ENCODE results near the gene PADI3. TPM values are rescaled to one million over a fixed set of nuclear protein-coding genes. Genes with fewer than 3 reads are reported as not detected.

PADI3 gene
- not detected for total RNA-seq (2013)
- under 1 TPM in 1 of 3 donors, not detected in 2; 0.01 TPM for polyA plus RNA-seq
- not detected in 2 replicates for polyA minus RNA-seq
- 0 to 1.1 (median 0.06) reads per million in 11 experiments for total RNA-seq

- no peaks in the 10 kb centered on the region for H3K27me3 ChIP-seq (ENCODE audit: control insufficient read depth in 2 of 2, insufficient read depth in 2 of 2, low read length in 2 of 2)
- peaks cover 6 to 23% of the 10 kb centered on the region in 2 donors for H3K4me1 ChIP-seq (ENCODE audit: control insufficient read depth in 1 of 2, insufficient read depth in 2 of 2, low read length in 2 of 2)
- Mint-ChIP-seq H3K4me1 (peaks cover 20% of the 10 kb centered on the region), H3K27me3 (ENCODE audit: low read depth in 3 of 3) (peaks cover 7 to 9% (median 8%) of the 10 kb centered on the region in 3 donors), H3K36me3 (no peaks in the 10 kb centered on the region), H3K9me3 (peaks cover 0 to 1% (median 0%) of the 10 kb centered on the region in 7 donors), H3K27ac (peak within 1 kb of the TSS in 1 of 7 donors; percentile 75), H3K4me3 (no peak within 1 kb of the TSS)
- no peak within 1 kb of the TSS for H3K4me3 ChIP-seq (replicated peaks in 1 of 3; ENCODE audit: low read depth in 2 of 3, low read length in 3 of 3)
- H2AFZ ChIP-seq (ENCODE audit: insufficient read depth, low read depth, low read length, poor library complexity, severe bottlenecking) = no peak within 1 kb of the TSS
- no peaks in the 10 kb centered on the region for H4K20me1 ChIP-seq (ENCODE audit: insufficient read depth, low read length)
- 78% methylated on average over 7 of the region's 9 CpGs for WGBS (ENCODE audit: insufficient coverage)
- H3K4me2 ChIP-seq (replicated peaks; ENCODE audit: extremely low read depth, low read length, poor library complexity, severe bottlenecking) = no peak within 1 kb of the TSS
- H3K9ac ChIP-seq (ENCODE audit: insufficient read depth, low read length, poor library complexity, severe bottlenecking) = no peak within 1 kb of the TSS
- no peak within 1 kb of the TSS for H3K27ac ChIP-seq (ENCODE audit: low read depth in 1 of 2, low read length in 2 of 2)
- H3K36me3 ChIP-seq (replicated peaks in 1 of 2; ENCODE audit: control insufficient read depth in 1 of 2, insufficient read depth in 2 of 2, low read length in 2 of 2) = no peaks in the 10 kb centered on the region
- no peaks in the 10 kb centered on the region for H3K9me3 ChIP-seq (replicated peaks in 1 of 2; ENCODE audit: control insufficient read depth in 1 of 2, insufficient read depth in 1 of 2, low read length in 2 of 2)
- no peak for DNase-seq
- TF ChIP-seq CTCF (IDR thresholded peaks at IDR 0.05) = no peak
- no peaks in the 10 kb centered on the region for H3K79me2 ChIP-seq (ENCODE audit: insufficient read depth, low read length)
- intact Hi-C loops (cut with micrococcal nuclease) = loop anchor here in 1 of 2 donors (10.0 kb wide), 1 partner anchor 156 kb away; no protein-coding TSS in a partner anchor
Measured at GRCh38 chr1:17248781-17249180, at the start of gene PADI3. TSS of gene PADI3 (plus strand) at chr1:17249098. CDS start at chr1:17249138, 40 bp downstream.

GRCh38 chr1:17199267-17200044 lies 49.4 kb upstream of the PADI3 start:
- Mint-ChIP-seq H3K4me1 (peaks cover 10% of the 10 kb centered on the region), H3K27ac (no peak overlapping the region), H3K9me3 (peaks cover 0 to 2% (median 0%) of the 10 kb centered on the region in 7 donors), H3K36me3 (peaks cover 0 to 1% of the 10 kb centered on the region in 2 donors), H3K4me3 (no peak overlapping the region), H3K27me3 (ENCODE audit: low read depth in 3 of 3) (peaks cover 0 to 8% (median 5%) of the 10 kb centered on the region in 3 donors)
- Histone ChIP-seq H3K4me3 (replicated peaks in 1 of 3; ENCODE audit: low read depth in 2 of 3, low read length in 3 of 3) (no peak overlapping the region), H3K27ac (ENCODE audit: low read depth in 1 of 2, low read length in 2 of 2) (no peak overlapping the region), H3K9ac (ENCODE audit: insufficient read depth, low read length, poor library complexity, severe bottlenecking) (no peak overlapping the region), H4K20me1 (ENCODE audit: insufficient read depth, low read length) (no peaks in the 10 kb centered on the region), H3K27me3 (ENCODE audit: control insufficient read depth in 2 of 2, insufficient read depth in 2 of 2, low read length in 2 of 2) (no peaks in the 10 kb centered on the region), H2AFZ (ENCODE audit: insufficient read depth, low read depth, low read length, poor library complexity, severe bottlenecking) (no peak overlapping the region), H3K36me3 (replicated peaks in 1 of 2; ENCODE audit: control insufficient read depth in 1 of 2, insufficient read depth in 2 of 2, low read length in 2 of 2) (no peaks in the 10 kb centered on the region), H3K79me2 (ENCODE audit: insufficient read depth, low read length) (no peaks in the 10 kb centered on the region), H3K4me1 (ENCODE audit: control insufficient read depth in 1 of 2, insufficient read depth in 2 of 2, low read length in 2 of 2) (peaks cover 0 to 7% of the 10 kb centered on the region in 2 donors), H3K4me2 (replicated peaks; ENCODE audit: extremely low read depth, low read length, poor library complexity, severe bottlenecking) (no peak overlapping the region), H3K9me3 (replicated peaks in 1 of 2; ENCODE audit: control insufficient read depth in 1 of 2, insufficient read depth in 1 of 2, low read length in 2 of 2) (no peaks in the 10 kb centered on the region)
- no peak for DNase-seq
- 88% methylated on average over 5 of the region's 9 CpGs for WGBS (ENCODE audit: insufficient coverage)
- no peak for TF ChIP-seq CTCF (IDR thresholded peaks at IDR 0.05)
- intact Hi-C loops (cut with micrococcal nuclease) = no loop called here

Measured in CD14-positive monocyte (primary cell).